Measurements from ENCODE around the gene TSTD2.

The TSTD2 gene

GRCh38 chr9:97632985-97633858, at the start of gene TSTD2, which contains the start of gene NCBP1:
TSTD2 (minus strand) TSS chr9:97633368; CDS start chr9:97627562, 5,806 bp downstream.
NCBP1 (plus strand) TSS chr9:97633821; CDS start chr9:97633882, 61 bp downstream.
- peak; percentile 98 for DNase-seq (ENCODE audit: low spot score)

- no peak for DNase-seq (ENCODE audit: low spot score)
These were observed 49.1 kb upstream of the TSTD2 start for GRCh38 chr9:97682242-97682641.

GRCh38 chr9:97675655-97676054, 42.5 kb upstream of the TSTD2 start:
- no peak for DNase-seq (ENCODE audit: low spot score)

GRCh38 chr9:97673922-97674321, 40.8 kb upstream of the TSTD2 start:
- DNase-seq (ENCODE audit: low spot score): no peak

- no peak for DNase-seq (ENCODE audit: low spot score)
These were observed 39.2 kb upstream of the TSTD2 start for GRCh38 chr9:97672403-97672802.

GRCh38 chr9:97670586-97670985, 37.4 kb upstream of the TSTD2 start:
- no peak for DNase-seq (ENCODE audit: low spot score)

- DNase-seq (ENCODE audit: low spot score): no peak
These were observed 35.3 kb upstream of the TSTD2 start for GRCh38 chr9:97668485-97668884.

- DNase-seq (ENCODE audit: low spot score): no peak
These were observed 33.9 kb upstream of the TSTD2 start for GRCh38 chr9:97666907-97667686.

- no peak for DNase-seq (ENCODE audit: low spot score)
These were observed 32.6 kb upstream of the TSTD2 start for GRCh38 chr9:97665742-97666141.

- no peak for DNase-seq (ENCODE audit: low spot score)
These were observed 27.7 kb upstream of the TSTD2 start for GRCh38 chr9:97660847-97661246.

- DNase-seq (ENCODE audit: low spot score): no peak
These were observed 27.2 kb upstream of the TSTD2 start for GRCh38 chr9:97660340-97660739.

- DNase-seq (ENCODE audit: low spot score): no peak
These were observed 26.6 kb upstream of the TSTD2 start for GRCh38 chr9:97659771-97660170.

GRCh38 chr9:97658707-97659106, 25.5 kb upstream of the TSTD2 start:
- no peak for DNase-seq (ENCODE audit: low spot score)

- DNase-seq (ENCODE audit: low spot score): no peak
These were observed 18.5 kb upstream of the TSTD2 start for GRCh38 chr9:97651646-97652045.

GRCh38 chr9:97647996-97648395, 14.8 kb upstream of the TSTD2 start:
- DNase-seq (ENCODE audit: low spot score): no peak

- no peak for DNase-seq (ENCODE audit: low spot score)
These were observed 12.6 kb upstream of the TSTD2 start for GRCh38 chr9:97645720-97646119.

- DNase-seq (ENCODE audit: low spot score): no peak
These were observed 7.2 kb upstream of the TSTD2 start for GRCh38 chr9:97640325-97640724.

- no peak for DNase-seq (ENCODE audit: low spot score)
These were observed 5.5 kb upstream of the TSTD2 start for GRCh38 chr9:97638666-97639065.

- no peak for DNase-seq (ENCODE audit: low spot score)
These were observed 3.7 kb upstream of the TSTD2 start for GRCh38 chr9:97636903-97637302.

- DNase-seq (ENCODE audit: low spot score): no peak
These were observed 1.9 kb upstream of the TSTD2 start for GRCh38 chr9:97635026-97635425.

GRCh38 chr9:97633859-97634490, 807 bp upstream of the TSTD2 start:
- DNase-seq (ENCODE audit: low spot score): no peak

GRCh38 chr9:97632248-97632984, 752 bp downstream of the TSTD2 start:
- peak; percentile 63 for DNase-seq (ENCODE audit: low spot score)
